HPDE6-E6E7 (cell line): ENCODE measurements around the gene SNED1.
A peak's percentile ranks its signal among the peaks of the same experiment; 100 is the strongest.

ENCODE experiments used
- DNase-seq: peaks from one replicate; pipeline ENCODE4 v3.0.0; 2011; ENCODE audit warnings: missing footprints; ENCODE audit errors: extremely low spot score

SNED1 gene

DNA sequence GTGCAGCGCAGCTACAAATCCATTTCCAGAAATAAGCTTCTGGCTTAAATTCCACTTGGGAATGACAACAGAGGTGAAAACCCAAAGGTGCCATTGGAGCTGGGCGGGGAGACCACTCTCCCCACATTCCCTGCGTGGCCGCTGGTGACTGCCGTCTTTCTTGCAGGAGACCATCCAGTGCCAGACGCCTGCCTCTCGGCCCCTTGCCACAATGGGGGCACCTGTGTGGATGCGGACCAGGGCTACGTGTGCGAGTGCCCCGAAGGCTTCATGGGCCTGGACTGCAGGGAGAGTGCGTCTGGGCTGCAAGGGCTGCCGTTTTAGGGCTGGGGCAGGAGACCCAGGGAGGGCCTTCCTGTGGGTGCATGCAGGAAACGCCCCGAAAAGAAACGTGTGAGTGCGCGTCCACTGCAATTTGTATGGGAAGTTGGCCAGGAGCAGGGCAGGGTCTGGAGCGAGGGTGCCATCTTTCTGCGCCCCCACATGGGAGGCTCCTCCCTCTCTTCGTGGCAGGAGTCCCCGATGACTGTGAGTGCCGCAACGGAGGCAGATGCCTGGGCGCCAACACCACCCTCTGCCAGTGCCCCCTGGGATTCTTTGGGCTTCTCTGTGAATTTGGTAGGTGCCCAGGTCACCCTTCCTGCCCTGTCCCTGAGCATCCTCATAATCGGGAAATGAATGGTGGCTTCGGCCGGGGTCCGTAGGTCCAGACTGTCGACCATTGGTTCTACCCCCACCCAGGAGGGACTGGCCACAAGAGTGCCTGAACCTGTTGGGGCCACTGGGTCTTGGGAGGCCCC lies 49.9 kb downstream of the SNED1 start:
- no peak for DNase-seq

DNA sequence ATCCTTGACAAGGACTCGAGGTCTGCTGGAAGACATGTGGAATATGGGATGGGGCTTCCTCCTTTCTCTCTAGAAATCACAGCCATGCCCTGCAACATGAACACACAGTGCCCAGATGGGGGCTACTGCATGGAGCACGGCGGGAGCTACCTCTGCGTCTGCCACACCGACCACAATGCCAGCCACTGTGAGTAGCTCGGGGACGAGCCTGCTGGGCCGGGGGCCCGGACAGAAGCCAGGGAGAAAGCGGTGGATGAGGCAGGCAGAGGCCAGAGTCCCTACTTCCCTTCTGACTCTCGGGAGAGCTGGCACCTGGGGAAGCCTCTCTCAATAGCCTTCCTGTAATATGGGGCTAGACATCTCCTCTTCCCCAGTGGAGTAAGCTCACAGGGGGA lies 50.5 kb downstream of the SNED1 start:
- DNase-seq = no peak

DNA sequence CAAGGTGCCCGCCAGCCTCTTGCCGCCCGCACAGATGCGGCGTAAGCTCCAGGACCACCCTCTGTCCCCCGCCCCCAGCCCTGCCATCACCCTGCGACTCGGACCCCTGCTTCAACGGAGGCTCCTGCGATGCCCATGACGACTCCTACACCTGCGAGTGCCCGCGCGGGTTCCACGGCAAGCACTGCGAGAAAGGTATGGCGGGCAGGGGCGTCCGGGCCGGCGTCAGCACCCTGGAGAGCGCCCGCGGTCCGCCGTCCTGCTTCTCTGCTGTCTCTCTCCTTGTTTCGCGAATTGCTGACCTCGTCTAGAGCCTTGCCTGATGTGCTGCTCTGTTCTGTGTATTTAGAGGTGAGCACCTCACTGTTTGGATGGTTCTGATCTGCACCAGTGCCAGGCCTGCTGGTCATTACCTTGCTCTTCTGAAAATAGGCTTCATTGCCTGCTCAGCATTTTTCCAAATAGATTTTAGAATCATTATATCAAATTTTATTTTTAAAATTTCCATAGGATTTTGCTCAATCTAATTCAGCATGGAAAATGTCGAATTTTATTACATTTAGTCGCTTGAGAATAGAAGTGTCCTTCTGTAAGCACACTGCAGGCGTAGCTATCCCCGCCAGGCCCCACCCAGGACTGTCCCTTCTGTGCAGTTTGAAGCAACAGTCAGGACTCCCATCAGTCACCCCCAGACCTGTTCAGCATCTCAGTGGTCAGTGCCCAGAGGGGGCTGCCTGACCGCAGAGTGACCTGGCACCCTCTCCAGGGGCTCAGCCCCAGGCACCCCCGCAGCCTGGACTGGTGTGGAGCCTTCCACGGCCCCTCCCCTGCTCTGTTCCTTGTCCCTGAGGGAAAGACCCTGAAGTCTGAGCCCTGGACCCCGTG lies 51.6 kb downstream of the SNED1 start:
- no peak for DNase-seq

DNA sequence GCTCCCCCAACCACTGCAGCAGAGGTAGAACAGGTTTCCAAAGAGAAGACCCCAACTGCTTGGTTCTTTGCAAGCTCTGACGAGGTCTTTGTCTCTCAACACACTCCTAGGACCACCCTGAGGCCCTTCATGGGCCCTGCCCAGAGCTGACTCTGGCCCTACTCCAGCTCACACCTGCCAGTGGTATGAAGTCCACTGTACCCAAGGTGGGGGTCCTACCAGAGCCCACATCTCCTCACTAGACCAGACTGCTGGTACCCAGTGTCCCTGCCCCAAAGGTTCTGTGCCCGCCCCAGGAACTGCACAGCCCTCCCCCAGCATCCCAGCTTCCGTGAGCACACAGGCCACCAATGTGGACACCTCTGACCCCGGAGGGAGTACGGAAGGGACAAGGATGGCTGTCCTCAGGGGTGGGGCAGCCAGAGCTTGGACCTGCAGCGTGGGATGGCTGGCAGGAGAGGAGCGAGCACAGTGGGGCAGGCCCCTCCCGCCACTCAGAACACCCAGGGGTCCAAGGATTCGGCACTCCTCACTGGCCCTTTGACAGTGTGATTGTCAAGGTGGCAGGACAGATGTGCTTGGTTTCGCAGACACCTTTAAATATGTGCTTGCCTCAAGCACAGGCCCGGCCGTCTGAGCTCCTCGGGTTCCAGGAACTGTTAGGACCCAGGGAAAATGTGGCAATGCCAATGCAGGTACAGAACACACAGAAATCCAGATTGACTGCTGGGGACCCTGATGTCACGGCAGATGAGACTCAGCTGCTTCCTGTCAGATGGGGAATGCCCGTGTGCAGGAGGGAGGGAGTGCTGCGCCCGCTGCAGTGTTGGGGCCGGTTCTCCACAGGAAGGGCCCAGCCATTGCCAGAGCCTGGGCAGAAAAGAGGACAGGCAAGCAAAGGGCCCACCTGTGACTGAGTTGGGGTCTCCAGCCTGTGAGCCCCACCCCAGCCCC lies 52.5 kb downstream of the SNED1 start:
- no peak for DNase-seq

DNA sequence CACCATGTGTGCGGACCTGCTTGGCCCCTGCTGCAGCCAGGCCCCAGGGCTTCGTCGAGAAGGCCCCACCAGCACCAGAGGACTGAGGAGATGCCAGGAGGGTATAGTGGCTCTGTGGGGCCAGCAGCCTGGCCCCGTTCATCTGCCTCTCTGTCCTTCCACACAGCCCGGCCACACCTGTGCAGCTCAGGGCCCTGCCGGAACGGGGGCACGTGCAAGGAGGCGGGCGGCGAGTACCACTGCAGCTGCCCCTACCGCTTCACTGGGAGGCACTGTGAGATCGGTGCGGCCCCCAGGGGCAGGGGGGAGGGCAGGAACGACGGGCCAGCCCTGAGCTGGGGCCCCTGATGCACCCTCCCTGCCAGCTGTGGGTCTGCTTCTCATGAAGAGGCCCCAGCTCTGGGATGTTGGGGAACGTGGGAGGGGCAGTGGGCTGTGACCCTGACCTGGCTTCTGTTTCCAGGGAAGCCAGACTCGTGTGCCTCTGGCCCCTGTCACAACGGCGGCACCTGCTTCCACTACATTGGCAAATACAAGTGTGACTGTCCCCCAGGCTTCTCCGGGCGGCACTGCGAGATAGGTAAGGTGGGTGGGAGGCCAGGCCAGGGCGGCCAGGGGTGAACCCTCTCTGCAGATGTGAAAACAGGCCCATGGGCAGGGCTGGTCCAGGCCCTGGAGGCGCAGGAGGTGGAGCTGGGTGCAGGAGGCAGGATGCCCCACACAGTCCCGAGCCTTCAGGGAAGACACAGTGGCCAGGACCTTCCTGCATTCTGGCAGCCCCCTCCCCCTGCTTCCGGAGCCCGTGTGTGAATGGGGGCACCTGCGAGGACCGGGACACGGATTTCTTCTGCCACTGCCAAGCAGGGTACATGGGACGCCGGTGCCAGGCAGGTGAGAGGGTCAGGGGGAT lies 53.4 kb downstream of the SNED1 start:
- DNase-seq = no peak

DNA sequence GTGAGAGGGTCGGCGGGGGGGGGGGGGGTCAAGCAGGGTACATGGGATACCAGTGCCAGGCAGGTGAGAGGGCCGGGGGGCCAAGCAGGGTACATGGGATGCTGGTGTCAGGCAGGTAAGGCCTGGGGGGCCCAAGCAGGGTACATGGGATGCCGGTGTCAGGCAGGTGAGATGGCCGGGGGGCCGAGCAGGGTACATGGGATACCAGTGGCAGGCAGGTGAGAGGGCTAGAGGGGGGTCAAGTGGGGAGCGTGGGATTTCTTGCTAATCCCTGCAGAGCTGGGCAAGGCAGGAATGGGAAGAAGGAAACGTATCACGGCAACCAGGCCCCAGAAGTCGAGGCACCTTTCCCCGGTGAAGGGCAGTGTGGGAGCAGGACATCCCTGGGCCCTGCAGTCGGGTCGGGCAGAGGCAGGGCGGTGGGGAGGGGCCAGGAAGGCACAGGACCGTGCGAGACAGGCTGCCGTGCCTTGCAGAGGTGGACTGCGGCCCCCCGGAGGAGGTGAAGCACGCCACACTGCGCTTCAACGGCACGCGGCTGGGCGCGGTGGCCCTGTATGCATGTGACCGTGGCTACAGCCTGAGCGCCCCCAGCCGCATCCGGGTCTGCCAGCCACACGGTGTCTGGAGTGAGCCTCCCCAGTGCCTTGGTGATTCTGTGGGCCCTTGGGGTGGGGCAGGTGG lies 54.4 kb downstream of the SNED1 start:
- no peak for DNase-seq

DNA sequence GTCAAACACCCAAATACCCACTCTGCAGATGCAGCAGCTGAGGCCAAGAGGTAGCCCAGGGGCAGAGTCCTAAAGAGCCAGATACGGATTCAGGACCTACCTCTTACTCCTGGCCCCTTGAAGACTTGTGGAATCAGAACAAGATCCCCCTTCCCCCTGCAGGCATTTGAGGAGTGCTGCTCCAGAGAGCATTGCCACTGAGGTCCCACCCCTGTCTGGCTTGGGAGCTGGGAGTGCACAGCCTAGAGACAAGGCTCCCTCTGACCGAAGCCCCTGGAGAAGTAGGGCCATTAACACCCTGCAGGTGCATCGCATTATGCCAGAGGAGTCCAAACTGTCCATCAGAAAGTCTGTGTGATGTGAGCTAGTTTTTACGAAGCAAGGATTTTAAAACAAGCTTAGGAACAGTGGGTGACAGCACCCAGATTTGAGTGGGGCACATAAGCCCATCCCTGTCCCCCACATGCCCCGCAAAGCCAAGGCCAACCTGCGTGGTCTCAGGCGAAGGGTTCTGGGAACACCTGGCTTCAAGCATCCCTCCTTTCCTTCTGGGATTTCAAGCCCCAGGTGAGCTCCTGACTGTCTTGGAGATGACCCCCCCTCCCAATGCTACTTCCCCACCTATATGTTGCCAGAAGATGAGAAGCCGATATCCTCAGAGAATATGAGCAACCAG lies 55.3 kb downstream of the SNED1 start:
- no peak for DNase-seq

DNA sequence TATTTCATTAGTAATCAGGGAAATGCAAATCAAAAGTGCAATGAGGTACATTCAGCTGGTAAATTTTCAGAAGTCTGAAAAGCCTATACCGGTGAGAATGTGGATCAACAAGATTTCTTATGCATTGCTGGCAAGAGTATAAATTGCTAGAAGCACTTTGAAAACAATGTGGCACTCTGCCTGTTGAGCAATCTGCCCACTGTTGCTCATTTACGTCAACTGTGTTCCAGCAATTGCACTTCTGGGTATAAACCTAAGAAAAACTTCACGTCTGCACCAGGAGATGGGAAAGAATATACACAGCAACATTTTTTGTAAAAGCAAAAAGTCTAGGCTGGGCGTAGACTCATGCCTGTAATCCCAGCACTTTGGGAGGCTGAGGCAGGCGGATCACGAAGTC lies 62.9 kb downstream of the SNED1 start:
- DNase-seq = peak; percentile 39

DNA sequence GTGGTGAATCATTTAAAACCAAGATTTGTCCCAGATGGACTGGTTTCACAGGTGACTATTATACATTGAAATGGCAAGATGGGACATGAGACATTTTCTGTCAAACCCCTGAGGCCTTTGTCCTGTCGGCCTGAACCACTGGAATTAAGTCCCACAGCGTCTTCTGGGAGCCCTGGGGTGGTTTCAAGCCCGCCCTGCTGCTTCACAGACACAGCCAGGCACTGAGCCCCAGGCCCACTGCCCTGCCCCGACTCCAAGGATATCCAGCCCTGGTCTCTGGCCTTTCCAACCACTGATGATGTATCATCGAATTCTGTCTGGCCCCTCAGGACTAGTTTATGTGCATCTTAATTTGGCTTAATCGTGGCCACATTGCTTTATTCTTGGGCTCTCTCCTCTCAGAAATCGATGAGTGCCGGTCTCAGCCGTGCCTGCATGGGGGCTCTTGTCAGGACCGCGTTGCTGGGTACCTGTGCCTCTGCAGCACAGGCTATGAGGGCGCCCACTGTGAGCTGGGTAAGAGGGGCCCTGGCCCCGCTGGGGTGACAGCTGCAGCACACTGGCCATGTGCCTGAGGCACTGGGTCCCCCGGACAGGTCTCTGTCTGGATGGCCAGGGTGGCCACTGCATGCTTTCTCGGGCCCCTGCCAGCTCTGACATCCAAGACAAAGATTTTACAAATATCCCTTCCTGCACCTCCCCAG lies 64.1 kb downstream of the SNED1 start:
- DNase-seq = no peak

DNA sequence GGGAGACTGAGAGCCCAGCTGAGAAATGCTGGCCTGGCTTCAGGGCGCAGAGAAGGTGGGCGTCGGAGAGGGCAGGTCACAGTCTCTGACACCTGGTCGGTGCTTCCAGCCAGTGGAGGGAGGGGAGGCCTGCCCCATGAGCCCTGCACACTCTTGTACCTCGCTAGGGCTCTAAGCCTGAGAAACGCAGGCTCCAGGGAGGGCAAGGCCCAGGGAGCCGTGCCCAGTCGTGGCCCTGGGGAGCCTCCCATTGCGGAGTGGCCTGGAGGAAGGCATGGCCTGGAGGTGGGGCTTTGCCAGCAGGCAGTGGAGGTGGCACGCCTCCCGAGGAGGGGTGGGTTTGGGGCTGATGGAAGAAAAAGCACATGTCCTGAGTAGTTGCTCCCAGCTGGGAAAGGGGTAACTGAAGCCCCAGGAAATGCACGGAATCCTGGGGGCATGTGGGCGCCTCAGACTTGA lies 64.7 kb downstream of the SNED1 start:
- no peak for DNase-seq

DNA sequence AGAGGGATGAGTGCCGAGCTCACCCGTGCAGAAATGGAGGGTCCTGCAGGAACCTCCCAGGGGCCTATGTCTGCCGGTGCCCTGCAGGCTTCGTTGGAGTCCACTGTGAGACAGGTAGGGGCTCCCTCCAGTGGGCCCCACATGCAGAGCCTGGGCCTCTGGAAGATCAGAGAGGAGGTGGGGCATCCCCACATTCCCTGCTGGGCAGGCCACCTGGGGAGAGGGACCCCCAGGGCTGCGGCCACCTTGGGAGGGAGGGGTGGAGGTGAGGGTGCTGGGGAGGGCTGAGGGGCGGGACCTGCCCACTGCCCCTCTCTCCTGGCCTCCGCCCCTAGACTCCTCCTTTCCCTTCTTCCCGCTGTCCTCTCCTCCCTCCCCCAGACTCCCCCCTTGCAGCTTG lies 65.2 kb downstream of the SNED1 start:
- DNase-seq = no peak

DNA sequence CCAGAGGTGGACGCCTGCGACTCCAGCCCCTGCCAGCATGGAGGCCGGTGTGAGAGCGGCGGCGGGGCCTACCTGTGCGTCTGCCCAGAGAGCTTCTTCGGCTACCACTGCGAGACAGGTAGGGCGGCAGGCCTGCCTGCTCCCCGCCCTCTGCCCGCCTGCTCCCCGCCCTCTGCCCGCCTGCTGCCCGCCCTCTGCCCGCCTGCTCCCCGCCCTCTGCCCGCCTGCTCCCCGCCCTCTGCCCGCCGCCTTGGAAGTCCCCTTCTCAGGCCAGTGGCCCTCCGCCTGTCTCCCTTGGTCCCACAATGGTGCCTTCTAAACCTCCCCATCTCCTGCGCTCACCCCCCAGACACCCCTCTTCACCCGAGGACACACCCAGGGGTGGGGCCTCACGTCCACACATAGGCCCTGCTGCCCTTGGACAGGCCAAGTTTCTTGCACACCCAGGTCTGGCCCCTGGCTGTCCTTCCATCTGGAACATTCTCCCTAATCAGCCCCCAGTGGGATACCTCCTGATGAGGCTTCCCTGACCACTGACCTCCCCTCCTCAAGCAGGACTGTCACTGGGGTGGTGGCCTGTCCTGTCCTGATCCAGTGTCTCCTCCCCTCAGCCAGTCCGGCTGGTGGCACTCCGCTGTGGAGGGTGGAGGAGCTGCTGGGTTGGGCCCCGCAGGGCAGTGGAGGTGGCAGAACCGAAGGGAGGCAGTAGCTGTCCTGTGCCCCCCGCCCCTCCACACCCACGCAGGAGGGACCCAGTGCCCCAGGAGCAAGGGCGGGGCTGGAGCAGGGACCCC lies 65.8 kb downstream of the SNED1 start:
- DNase-seq = peak; percentile 54

DNA sequence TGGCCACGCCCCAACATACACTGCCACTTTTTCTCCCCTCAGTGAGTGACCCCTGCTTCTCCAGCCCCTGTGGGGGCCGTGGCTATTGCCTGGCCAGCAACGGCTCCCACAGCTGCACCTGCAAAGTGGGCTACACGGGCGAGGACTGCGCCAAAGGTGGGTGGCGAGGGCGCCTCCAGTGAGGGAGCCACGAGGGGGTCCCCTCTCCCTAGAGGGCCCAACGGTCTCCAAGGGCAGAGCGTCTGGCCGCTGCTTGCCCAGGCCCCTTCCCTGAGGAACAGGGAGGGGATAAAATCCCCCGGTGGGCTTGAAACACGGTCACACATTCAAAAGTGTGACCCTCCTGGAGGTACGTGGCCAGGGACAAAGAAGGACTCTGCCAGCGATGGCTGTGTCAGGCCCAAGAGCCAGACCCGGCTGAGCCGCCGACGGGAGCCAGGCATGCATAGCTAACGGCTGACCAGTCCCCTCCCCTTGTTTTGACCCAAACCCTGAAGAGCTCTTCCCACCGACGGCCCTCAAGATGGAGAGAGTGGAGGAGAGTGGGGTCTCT lies 66.5 kb downstream of the SNED1 start:
- no peak for DNase-seq

DNA sequence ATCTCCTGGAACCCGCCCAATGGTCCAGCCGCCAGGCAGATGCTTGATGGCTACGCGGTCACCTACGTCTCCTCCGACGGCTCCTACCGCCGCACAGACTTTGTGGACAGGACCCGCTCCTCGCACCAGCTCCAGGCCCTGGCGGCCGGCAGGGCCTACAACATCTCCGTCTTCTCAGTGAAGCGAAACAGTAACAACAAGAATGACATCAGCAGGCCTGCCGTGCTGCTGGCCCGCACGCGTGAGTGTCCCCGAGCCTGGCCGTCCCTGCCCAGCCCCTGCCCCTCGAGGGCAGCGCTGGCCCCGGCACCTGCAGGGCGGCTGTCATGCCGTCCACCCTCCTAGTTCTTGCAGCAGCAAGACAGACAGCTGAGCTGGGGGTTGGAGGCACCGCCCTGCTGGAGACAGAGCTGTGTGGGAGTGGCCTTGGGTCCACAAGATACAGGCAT lies 67.0 kb downstream of the SNED1 start:
- no peak for DNase-seq

DNA sequence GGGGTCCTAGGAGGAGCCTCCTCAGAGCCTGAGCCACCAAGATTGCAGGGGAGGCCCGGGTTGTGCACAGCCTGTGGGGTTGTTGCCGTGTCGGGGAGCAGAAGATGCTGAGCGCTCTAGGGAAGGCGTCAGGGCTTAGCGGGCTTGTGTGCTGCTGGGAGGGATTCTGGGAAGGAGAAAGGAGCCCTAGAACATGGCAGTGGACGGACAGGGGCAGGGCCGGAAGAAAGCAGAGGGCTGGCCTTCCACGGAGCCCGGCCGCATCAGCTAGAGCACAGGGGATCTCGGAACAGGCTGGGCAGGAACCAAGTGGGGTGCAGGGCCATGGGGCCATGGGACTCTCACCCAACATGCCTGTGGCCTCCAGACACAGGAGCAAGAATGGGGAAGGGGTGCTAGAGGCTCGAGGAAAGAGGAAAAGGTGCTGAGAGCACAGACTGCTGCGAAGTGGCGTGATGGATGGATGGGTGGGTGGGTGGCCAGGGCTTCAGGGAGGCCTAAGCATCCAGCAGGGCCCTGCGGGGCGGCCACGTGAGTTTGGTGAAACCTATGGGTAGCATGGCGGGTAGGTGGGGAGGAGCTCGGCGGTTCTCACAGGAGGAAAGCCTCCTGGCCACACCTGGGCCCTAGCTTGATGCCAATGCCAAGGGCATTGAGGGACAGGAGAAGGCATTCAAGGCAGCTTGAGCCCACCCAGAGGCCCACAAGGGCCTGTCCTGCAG lies 67.9 kb downstream of the SNED1 start:
- DNase-seq = no peak

DNA sequence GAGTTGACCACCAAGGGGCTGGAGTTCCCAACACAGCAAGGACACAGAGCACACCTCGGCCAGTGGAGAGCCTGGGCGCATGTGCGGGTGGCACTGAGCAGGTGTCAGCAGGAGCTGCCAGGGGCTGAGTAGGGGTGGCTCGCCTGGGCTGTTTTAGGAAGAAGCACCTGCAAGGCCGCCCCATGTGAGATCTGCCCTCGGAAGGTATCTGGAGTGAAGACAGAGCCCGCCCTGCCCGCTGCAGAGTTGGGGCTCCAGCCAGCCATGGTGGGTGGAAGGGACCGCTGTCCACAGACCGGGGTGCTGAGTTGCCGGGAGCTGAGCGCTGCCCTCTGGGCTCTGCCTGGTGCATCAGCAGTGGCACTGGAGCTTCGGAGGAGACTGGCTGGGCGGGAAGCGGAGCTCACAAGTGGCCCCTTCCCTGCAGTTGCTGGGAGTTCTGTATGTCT lies 68.5 kb downstream of the SNED1 start:
- DNase-seq = no peak
